ENCODE measurements around the gene KIAA1549.

KIAA1549 gene

DNA sequence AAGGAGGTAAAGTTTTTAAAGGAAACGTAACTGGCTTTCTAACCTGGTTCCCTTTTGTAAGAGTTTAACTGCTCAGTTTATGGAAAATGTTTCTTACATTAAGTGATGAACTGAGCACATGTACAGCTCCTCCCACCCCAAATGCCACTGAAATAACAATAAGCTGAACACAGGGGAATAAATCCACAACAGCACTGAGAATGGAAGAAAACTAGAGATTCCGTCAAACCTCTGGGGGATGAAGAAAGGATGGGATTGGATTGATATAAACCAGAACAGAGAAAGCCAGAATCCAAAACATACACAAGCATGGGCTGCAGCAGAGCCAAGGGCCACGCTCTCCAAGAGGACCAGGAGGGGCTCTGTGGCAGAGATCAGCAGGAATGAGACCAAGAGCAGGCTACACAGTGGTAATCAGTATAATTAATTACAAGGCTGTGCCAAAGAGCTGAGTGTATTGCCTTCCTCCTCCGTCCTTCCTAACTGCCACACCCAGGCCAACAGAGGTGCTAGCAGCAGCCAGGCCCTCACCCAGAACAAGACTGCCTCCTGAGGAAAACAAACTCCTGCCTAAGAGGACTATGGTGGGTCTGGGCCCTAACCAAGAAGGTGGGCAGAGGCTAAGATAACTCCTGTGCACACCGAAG lies 73.9 kb downstream of the KIAA1549 start:
- no peak for DNase-seq (ENCODE audit: low read depth)

DNA sequence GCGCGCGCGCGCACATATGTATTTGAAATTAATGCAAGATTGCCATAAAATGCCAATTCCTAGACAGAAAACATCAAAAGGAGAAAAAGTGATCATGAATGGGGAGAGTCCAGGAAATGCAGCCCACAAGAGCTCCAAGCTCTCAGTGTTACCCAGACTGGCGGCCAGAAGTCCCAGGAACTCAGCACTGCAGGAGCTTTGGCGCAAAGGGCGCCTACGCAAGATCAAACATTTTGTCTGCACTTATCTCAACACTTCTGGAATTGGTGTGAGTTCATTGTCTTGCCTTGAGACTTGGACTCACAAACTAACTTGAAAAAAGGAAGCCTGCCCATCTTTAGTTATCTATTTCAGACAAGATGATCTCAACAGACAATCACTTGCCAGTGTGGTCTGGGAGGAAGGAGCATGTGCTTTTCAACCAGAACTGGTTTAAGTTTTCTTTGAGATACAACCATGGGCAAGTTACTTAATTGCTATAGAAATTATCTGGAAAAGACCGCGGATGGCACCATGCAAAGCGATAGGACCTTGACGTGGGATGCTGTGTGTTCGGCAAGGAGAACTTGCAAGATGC lies 77.2 kb downstream of the KIAA1549 start:
- no peak for DNase-seq (ENCODE audit: low read depth)

DNA sequence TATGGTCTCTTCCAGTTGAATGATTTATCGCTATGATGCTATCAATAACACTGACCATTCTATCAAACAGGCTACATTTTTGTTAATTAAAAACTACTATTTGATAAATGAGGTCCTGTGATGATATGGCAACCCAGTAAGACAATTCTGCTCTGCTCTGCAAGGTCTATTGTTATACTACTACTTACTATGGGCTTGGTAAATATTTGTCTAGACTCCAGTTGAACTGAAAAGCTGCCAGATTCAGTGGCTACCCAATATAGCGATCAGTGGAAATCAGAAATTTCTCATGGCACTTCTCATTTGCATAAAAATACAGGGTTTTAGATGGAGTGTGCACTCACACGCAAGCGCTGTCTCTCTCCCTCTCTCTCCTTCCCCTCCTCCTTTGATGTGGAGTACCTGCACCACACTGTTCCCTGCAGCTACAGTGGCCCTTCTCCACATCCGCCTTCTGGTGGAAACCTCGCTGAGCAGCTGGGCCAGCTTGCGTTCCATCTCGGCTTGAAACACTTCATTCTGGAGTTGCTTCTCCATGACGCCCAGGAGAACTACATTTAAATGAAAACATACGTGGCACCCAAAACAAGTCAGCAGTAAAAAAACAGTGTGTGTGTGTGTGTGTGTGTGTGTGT lies 77.9 kb downstream of the KIAA1549 start:
- peak; percentile 48 for DNase-seq (ENCODE audit: low read depth)

DNA sequence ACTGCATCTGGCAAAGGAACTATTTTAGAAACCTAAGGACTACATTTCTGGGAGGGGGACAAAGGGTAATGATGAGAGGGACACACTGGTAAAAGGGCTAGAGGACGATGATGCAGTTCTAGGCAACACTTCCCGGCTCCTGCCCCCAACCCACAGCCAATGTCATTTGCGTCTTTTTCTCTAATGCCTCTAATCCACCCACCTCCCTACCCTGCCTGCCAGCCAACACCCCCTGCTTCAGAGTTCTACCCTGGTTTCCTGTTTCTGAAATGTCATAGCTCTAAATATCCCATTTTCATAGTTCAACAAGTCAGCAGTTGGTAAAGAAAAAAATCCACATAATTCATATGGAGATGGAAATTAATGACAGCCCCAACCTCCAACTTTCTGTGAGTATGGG lies 79.0 kb downstream of the KIAA1549 start:
- no peak for DNase-seq (ENCODE audit: low read depth)

DNA sequence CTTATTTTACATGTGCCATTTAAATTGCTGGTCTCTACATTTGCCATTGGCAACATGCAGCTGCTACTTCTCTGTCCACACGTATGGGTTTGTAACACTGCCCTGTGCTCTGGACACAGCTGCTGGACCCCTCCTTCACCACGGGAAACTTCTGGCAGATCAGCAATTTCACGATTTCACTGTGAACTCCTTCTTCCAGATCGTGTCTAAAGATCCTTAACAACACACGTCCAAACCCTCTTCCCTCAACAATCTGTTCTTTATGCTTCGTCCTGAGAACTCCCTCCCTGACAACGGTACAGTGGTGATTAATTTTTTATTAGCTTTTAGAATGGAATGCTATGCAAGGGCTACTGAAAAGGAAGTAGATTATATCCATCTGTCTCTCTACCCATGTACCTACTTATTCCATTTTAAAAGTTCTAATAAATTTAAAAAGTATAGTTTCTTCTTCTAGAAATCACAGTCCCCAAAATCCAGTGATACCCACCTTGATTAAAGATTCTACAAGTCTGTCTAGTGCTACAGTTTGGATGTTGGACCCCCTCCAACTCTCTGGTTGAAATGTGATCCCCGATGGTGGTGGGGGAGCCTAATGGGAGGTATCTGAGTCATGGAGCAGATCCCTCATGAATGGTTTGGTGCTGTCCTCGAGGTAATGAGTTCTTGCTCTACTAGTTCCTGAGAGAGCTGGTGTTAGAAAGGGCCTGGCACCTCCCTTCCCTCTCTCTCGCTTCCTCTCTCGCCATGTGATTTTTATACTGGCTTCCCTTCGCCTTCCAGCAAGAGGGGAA lies 81.0 kb downstream of the KIAA1549 start:
- DNase-seq (ENCODE audit: low read depth), result no peak

DNA sequence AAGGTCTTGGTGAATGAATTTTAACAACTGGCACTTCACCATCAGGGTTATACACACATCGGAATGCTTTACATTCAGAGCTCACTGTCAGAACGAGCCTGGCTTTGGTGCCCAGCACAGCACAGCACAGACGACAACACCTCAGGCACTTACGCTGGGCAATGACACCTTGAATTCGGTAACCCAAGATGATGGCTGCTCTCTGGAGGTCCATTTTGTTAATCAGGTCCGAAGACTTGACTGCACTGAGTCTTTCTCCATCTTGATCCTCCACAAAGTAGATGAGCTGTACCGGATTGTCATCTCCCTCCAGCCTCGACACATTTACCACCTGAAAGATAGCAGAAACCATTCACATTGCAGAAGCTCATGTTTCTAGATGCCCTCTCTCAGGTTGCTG lies 82.4 kb downstream of the KIAA1549 start:
- DNase-seq (ENCODE audit: low read depth), result no peak

DNA sequence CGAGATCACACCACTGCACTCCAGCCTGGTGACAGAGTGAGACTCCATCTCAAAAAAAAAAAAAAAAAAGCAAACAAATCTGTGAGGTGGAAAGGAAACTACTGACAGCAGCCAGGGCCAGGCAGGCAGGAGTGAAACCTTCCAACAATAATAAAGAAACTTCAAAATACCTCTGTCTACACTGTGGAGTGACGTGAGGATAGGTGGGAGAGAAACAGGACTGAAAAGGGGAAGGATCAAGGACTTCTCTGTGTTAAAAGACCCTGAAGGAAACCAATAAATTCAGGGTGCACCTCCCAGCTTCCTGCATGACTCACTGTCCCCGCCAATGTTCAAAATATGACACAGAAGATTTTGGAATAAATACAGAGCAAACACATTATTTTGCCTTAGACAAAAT lies 82.9 kb downstream of the KIAA1549 start:
- no peak for DNase-seq (ENCODE audit: low read depth)

DNA sequence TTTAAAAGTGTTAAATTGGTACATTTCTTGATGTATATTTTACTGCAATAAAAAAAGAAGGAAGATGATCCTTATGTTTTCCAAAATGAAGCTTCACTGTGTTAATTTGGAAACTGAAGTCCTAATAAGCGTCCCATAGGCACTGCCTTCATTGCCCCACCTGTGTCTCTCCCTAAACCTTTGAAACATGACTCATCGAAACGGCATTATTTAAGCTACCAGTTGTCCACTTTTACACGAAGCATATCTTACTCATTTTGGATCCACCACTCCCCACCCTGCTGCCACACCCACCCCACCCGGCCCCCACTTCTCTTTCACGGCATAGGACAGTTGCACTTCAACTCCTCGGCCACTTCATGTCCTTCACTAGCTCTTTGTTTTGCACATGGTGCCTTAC lies 85.5 kb downstream of the KIAA1549 start:
- DNase-seq (ENCODE audit: low read depth), result no peak

DNA sequence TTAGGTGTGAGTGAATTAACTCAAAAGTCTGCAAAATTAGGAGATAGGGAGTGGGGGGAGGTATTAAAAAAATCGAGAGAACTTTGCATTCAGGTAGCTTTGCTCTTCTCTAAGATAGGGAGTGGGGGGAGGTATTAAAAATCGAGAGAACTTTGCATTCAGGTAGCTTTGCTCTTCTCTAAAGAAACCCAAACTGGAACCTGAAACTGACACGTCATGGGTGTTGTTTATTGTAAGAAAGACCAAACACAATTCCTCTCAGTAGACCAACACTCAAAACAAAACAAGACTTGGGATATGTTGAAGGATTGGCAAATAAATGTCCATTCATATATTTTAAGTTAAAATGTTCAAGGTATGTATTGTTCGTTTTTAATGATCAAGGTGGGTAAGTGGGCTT lies 87.9 kb downstream of the KIAA1549 start:
- no peak for DNase-seq (ENCODE audit: low read depth)

DNA sequence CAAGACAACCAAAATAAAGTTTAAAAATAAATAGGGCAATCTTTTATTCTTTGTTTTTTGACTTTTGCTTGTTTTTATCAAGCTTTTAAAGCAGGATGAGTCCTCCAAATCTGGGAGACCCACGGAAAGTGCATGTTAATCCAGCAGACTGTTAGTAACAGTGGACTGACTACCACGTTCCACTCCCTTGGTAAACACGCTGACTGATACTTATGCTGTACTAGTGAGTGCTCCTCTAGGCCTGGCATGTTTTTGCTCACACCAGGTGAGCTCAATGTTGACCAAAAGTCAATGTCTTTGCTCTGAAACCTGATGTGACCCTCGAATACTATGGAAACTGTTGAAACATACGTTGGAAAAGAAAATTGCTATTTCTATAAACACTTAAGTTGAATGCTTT lies 88.4 kb downstream of the KIAA1549 start:
- no peak for DNase-seq (ENCODE audit: low read depth)

DNA sequence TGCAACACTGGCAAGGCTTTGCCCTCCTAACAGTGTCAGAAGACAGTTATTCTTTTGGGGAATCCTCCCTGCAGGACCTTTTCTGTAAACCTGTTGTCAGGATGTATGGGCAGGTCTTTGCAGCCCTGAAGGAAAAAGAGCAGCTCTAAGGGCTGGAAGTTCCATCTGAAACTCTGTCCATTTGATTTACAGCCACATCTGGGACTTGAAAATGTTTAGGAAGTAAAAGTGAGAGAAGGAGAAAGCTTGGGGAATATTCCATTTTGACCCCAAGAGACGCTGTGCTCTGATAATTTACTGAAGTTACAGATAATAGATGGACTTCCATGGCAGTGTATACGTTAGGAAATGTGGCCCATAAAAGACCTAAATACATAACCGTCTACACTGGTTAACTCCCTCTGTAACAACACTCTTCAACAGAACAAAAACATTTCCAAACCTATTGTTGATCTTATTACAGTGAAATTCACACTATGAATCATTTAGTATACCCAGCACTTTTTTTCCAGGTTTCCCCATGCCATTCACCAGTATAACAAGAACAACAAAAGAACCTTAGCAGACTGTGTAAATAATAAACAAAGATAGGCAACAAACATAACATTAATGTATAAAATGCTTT lies 89.1 kb downstream of the KIAA1549 start:
- DNase-seq (ENCODE audit: low read depth), result no peak

DNA sequence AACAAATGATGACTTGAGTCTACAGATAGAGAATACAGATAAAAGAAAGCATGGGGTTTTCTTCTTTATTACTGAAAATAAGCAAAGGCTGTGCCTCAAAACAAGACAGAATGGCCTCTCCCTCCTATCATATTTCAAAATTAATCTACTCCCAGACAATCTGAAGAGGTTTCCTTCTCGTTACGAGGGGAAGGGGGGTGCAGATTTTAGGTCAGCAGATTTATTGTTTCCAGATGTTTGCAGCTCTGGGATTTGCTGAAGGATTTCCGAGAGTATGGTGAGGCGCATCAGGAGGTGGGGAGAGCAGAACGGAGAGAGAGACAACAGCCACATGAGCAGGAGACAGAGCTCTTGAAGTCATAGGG lies 89.8 kb downstream of the KIAA1549 start:
- no peak for DNase-seq (ENCODE audit: low read depth)

DNA sequence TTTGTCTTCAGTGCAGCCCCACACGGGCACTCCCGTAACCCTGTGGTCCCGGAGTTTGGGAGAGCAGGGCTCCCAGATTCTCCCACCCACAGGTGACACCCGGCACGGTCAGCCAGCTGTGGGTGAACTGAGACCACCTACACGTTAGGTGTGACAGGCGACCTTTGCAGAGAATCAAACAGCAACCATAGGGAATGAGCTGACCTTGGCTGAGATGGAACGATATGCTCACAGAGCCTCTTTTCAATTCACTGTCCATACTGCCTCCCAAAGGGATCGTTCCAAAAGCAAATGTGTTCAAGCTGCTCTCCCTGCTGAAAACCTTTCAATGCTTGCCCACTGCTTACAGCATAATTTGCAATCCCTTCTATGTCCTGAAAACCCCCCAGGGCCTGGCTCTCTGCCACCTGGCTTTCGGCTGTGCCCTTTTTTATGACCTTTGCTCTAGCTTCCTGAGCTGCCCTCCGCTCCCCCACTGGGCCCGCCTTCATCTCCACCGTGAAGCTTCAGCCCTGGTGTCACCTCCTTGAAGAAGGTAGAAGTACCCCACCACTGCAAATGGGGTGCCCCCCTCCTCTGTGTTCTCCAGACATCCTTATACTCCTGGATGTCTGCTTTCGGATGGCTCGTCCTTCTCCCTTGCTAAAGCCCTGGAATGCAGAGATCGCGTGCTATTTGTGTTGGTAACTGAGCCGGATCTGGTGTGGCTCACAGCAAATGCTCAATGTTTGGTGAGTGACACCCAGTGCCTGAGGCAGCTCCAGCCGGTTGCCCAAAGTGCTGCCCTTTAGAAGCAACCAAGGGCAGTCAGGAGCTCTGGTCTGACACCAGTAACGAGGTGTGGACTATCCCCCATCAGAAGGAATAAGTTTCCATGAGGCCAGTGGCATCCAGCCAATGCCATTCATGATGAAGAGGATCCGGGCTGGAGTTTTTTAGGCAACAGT lies 90.4 kb downstream of the KIAA1549 start:
- DNase-seq (ENCODE audit: low read depth), result no peak

DNA sequence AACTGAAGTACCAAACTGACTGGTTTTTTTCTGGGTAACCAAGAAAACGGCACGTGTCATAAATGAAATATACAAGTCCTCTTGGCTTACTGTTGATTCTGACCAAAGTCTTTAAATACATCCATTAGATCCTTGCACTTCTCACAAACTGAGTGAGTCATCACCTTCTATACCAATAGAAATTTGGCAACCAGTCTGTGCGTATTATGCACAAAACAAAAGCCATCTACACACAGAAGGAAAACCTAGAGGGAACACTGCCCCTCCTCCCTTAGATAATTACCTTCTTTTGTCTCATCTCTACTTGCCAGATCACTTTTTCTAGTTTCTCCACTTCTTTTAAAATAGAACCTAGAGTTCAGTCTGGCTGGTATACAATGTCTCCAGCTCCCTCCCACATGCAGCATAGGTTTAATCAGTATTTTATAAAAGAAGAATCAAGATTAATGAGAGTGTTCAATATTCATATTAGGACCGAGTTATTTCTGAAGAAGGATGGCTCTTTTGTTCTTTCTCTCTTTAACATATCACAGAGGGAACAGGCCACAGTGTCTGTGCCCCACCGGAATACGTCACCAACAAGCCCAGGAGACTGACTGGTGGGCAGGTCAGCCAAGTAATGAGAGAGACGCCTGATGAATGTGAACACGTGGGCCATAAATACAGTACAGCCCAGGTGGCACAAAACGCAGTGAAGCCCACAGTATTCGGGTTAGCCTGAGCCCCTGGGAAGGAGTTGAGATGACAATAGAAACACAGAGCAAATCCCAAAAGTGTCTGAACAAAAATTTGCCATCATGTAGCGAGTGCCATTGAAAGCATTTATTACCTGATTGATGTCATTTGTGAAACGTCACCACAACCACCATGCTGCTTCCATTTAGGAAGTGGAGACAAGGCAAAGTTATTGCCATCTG lies 91.3 kb downstream of the KIAA1549 start:
- no peak for DNase-seq (ENCODE audit: low read depth)

DNA sequence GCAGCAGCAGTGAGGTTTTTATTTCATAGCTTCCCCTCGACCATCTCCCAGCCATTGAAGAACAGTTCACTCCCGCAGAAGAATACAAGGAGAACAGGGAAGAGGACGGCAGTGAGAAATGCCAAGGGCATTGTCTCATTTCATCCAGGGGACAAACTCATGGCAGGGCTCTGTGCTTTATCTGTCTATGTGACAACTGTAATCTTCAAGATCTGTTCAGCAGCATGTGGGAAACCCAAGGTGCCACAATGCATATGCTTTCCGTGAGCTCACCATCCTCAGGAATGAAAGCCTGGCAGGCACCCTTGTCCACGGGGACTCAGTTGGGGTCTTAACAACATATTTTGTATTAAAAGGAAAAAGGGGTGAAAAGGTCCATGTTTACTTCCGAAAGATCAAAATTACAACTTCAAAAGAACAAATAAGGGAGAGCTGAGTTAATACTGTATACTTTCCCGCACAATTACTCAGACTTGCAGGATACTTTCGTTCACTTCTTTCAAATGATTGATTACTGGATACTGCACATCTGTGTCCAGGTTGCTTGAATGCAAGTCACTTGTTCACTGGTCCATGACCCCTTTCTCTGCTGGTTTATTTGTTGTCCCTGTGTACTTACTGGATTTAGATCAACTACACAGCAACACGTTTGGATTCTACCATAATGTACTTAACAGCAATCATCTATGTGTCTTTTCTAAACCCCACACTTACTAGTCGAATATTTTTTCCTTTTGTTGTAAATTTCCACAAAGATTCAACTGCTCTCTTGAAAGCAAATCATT lies 93.1 kb downstream of the KIAA1549 start:
- no peak for DNase-seq (ENCODE audit: low read depth)

DNA sequence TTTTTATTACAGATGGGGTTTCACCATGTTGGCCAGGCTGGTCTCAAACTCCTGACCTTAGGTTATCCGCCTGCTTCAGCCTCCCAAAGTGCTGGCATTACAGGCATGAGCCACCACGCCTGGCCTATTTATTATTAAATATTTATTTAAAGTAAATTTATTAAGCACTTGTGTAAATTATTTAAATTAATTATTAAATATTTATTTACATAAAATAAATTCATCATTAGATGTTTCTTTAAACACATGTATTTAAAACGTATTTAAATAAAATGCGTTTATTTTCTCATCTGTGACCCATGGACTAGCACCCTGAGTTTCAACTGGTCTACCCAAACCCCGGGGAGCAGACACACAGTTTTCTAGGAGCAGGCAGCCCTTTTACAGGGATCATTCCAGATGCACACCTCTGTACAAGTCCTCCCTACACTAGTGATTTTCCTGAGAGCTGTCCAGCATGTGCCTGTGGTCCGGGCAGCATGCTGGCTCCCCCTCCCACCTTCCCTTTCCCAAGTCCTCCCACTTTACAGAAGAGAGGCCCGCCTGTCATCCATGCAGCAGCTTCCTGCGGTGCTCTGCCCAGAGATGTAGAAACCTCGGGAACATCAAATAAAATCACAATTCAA lies 94.0 kb downstream of the KIAA1549 start:
- DNase-seq (ENCODE audit: low read depth), result no peak

DNA sequence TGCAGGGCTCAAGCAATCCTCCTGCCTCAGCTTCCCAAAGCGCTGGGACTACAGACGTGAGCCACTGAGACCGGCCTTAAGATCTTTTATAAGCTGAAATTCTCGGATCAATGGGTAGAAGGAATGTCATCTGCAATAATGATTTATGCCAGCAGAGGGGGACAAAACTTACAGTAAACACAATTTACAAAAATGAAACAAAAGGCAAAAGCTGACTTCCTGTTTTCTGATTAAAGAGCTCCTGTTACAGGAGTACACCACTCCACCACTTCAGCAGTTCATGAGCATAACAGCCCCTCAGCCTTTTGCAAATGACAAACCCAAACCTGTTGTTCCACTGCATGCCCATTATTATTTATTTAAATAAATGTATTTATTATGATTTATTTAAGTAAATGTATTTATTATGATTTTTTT lies 94.7 kb downstream of the KIAA1549 start:
- peak; percentile 35 for DNase-seq (ENCODE audit: low read depth)

DNA sequence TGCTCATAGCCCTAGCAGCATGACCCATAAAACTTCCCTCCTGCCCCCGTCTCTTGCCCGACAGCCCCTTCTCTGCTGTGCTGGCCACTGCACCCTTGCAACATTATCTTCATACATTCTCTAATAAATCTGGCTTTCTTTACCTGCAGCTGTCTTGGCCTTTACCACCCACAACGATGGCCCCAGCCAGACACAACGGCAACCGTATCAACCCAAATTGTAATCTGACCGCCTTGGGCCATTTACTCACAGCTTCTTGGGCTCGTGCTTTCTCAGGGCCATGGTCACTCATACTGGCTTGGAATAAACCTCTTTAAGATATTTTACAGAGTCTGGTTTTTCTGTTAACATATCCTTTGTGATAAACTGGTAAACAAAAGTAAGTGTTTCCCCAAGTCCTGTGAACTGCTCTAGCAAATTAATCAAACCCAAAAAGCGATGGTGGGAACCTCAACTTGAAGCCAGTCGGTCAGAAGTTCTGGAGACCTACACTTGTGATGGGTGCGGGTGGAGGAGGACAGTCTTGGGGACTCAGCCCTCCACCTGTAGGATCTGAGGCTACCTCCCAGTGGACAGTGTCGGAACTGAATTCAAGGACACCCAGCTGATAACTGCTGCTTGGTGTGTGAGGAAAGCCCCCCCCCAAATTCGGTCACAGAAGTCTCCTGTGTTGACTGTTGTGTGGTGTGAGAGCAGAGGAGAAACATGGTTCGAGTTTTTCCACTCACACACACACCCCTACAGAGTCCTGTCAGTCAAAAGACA lies 95.6 kb downstream of the KIAA1549 start:
- DNase-seq (ENCODE audit: low read depth), result no peak
